ENCODE results near the gene RAP1GAP2.

RAP1GAP2 gene

GRCh38 chr17:3003296-3004149 is 207.3 kb downstream of the RAP1GAP2 start:
- H3K27ac Mint-ChIP-seq = no peak overlapping the region

GRCh38 chr17:3004150-3004801 is 208.0 kb downstream of the RAP1GAP2 start:
- Mint-ChIP-seq H3K4me3 (peak overlapping the region; percentile 49), H3K27me3 (no peaks in the 10 kb centered on the region), H3K4me1 (ENCODE audit: low read depth) (peaks cover 27% of the 10 kb centered on the region), H3K36me3 (ENCODE audit: low read depth) (peaks cover 9% of the 10 kb centered on the region), H3K27ac (no peak overlapping the region), H3K9me3 (no peaks in the 10 kb centered on the region)
- peak; percentile 75 for DNase-seq

More at GRCh38 chr17:3003296-3004149, 207.3 kb downstream of the RAP1GAP2 start:
- no peaks in the 10 kb centered on the region for H3K9me3 Mint-ChIP-seq
- peaks cover 27% of the 10 kb centered on the region for H3K4me1 Mint-ChIP-seq (ENCODE audit: low read depth)
- no peak for DNase-seq
- H3K27me3 Mint-ChIP-seq = no peaks in the 10 kb centered on the region
- no peak overlapping the region for H3K4me3 Mint-ChIP-seq
- peaks cover 5% of the 10 kb centered on the region for H3K36me3 Mint-ChIP-seq (ENCODE audit: low read depth)

GRCh38 chr17:3004925-3005324 is 208.7 kb downstream of the RAP1GAP2 start:
- no peak for DNase-seq
- Mint-ChIP-seq H3K4me1 (ENCODE audit: low read depth) (peaks cover 27% of the 10 kb centered on the region), H3K36me3 (ENCODE audit: low read depth) (peaks cover 13% of the 10 kb centered on the region), H3K4me3 (no peak overlapping the region), H3K9me3 (no peaks in the 10 kb centered on the region), H3K27me3 (no peaks in the 10 kb centered on the region), H3K27ac (no peak overlapping the region)

GRCh38 chr17:3005696-3006095 is 209.5 kb downstream of the RAP1GAP2 start:
- no peak overlapping the region for H3K4me3 Mint-ChIP-seq
- H3K4me1 Mint-ChIP-seq (ENCODE audit: low read depth) = peaks cover 27% of the 10 kb centered on the region
- no peak overlapping the region for H3K27ac Mint-ChIP-seq
- H3K27me3 Mint-ChIP-seq = no peaks in the 10 kb centered on the region
- no peaks in the 10 kb centered on the region for H3K9me3 Mint-ChIP-seq
- no peak for DNase-seq
- H3K36me3 Mint-ChIP-seq (ENCODE audit: low read depth) = peaks cover 17% of the 10 kb centered on the region

- Mint-ChIP-seq H3K4me3 (no peak overlapping the region), H3K9me3 (no peaks in the 10 kb centered on the region), H3K27me3 (no peaks in the 10 kb centered on the region), H3K4me1 (ENCODE audit: low read depth) (peaks cover 27% of the 10 kb centered on the region), H3K27ac (no peak overlapping the region), H3K36me3 (ENCODE audit: low read depth) (peaks cover 17% of the 10 kb centered on the region)
- no peak for DNase-seq
Measured at GRCh38 chr17:3006801-3007200, 210.6 kb downstream of the RAP1GAP2 start.

GRCh38 chr17:3007651-3008121 is 211.4 kb downstream of the RAP1GAP2 start:
- peaks cover 17% of the 10 kb centered on the region for H3K36me3 Mint-ChIP-seq (ENCODE audit: low read depth)

GRCh38 chr17:3008336-3009288 is 212.4 kb downstream of the RAP1GAP2 start:
- H3K4me3 Mint-ChIP-seq = no peak overlapping the region
- no peak for DNase-seq
- H3K27ac Mint-ChIP-seq = no peak overlapping the region
- H3K27me3 Mint-ChIP-seq = no peaks in the 10 kb centered on the region
- H3K36me3 Mint-ChIP-seq (ENCODE audit: low read depth) = peaks cover 20% of the 10 kb centered on the region
- peaks cover 14% of the 10 kb centered on the region for H3K4me1 Mint-ChIP-seq (ENCODE audit: low read depth)
- no peaks in the 10 kb centered on the region for H3K9me3 Mint-ChIP-seq

More at GRCh38 chr17:3007651-3008121, 211.4 kb downstream of the RAP1GAP2 start:
- Mint-ChIP-seq H3K27ac (no peak overlapping the region), H3K9me3 (no peaks in the 10 kb centered on the region), H3K4me1 (ENCODE audit: low read depth) (peaks cover 24% of the 10 kb centered on the region), H3K27me3 (no peaks in the 10 kb centered on the region), H3K4me3 (no peak overlapping the region)
- DNase-seq = no peak

GRCh38 chr17:3009411-3009920 is 213.2 kb downstream of the RAP1GAP2 start:
- no peak overlapping the region for H3K4me3 Mint-ChIP-seq
- peaks cover 6% of the 10 kb centered on the region for H3K4me1 Mint-ChIP-seq (ENCODE audit: low read depth)
- no peak overlapping the region for H3K27ac Mint-ChIP-seq
- peaks cover 22% of the 10 kb centered on the region for H3K36me3 Mint-ChIP-seq (ENCODE audit: low read depth)
- H3K9me3 Mint-ChIP-seq = no peaks in the 10 kb centered on the region
- no peak for DNase-seq
- H3K27me3 Mint-ChIP-seq = no peaks in the 10 kb centered on the region

- H3K27me3 Mint-ChIP-seq = no peaks in the 10 kb centered on the region
- H3K36me3 Mint-ChIP-seq (ENCODE audit: low read depth) = peaks cover 24% of the 10 kb centered on the region
- no peak overlapping the region for H3K4me3 Mint-ChIP-seq
- DNase-seq = no peak
- H3K4me1 Mint-ChIP-seq (ENCODE audit: low read depth) = no peaks in the 10 kb centered on the region
- H3K9me3 Mint-ChIP-seq = no peaks in the 10 kb centered on the region
- no peak overlapping the region for H3K27ac Mint-ChIP-seq
Measured at GRCh38 chr17:3011891-3012290, 215.7 kb downstream of the RAP1GAP2 start.

- Mint-ChIP-seq H3K36me3 (ENCODE audit: low read depth) (peaks cover 22% of the 10 kb centered on the region), H3K4me3 (no peak overlapping the region), H3K4me1 (ENCODE audit: low read depth) (no peaks in the 10 kb centered on the region), H3K27me3 (no peaks in the 10 kb centered on the region), H3K9me3 (no peaks in the 10 kb centered on the region), H3K27ac (no peak overlapping the region)
- peak; percentile 71 for DNase-seq
Measured at GRCh38 chr17:3012926-3013581, 216.8 kb downstream of the RAP1GAP2 start.

GRCh38 chr17:3015890-3016289 is 219.7 kb downstream of the RAP1GAP2 start:
- Mint-ChIP-seq H3K27me3 (no peaks in the 10 kb centered on the region), H3K36me3 (ENCODE audit: low read depth) (peaks cover 23% of the 10 kb centered on the region), H3K9me3 (no peaks in the 10 kb centered on the region), H3K4me3 (no peak overlapping the region), H3K4me1 (ENCODE audit: low read depth) (no peaks in the 10 kb centered on the region), H3K27ac (no peak overlapping the region)
- DNase-seq = no peak

GRCh38 chr17:3017936-3018335 is 221.7 kb downstream of the RAP1GAP2 start:
- no peak overlapping the region for H3K4me3 Mint-ChIP-seq

GRCh38 chr17:3019761-3020160 is 223.5 kb downstream of the RAP1GAP2 start:
- Mint-ChIP-seq H3K27me3 (no peaks in the 10 kb centered on the region), H3K4me3 (no peak overlapping the region), H3K4me1 (ENCODE audit: low read depth) (no peaks in the 10 kb centered on the region), H3K36me3 (ENCODE audit: low read depth) (peaks cover 48% of the 10 kb centered on the region), H3K27ac (no peak overlapping the region), H3K9me3 (peaks cover 19% of the 10 kb centered on the region)
- DNase-seq = no peak

More at GRCh38 chr17:3017936-3018335, 221.7 kb downstream of the RAP1GAP2 start:
- H3K4me1 Mint-ChIP-seq (ENCODE audit: low read depth) = no peaks in the 10 kb centered on the region
- no peak overlapping the region for H3K27ac Mint-ChIP-seq
- no peak for DNase-seq
- peaks cover 42% of the 10 kb centered on the region for H3K36me3 Mint-ChIP-seq (ENCODE audit: low read depth)
- peaks cover 10% of the 10 kb centered on the region for H3K9me3 Mint-ChIP-seq
- H3K27me3 Mint-ChIP-seq = no peaks in the 10 kb centered on the region

All from activated T-cell treated with anti-CD3 and anti-CD28 coated beads, Interleukin-2, amount 50 U/mL, for 24 hours (primary cell).